ENCODE data around the gene TECR. TPM values are rescaled to one million over a fixed set of nuclear protein-coding genes. Genes with fewer than 3 reads are reported as not detected.

The TECR gene
- total and polyA plus RNA-seq, 9 of the 15 experiments (the other 6 are each of a cell fraction or from before 2014, with no cell fraction given), result 29.3 to 211 (median 81.4) TPM

GRCh38 chr19:14550201-14550754, 20.9 kb downstream of the TECR start (continued):
- TF ChIP-seq, protein P1, sequence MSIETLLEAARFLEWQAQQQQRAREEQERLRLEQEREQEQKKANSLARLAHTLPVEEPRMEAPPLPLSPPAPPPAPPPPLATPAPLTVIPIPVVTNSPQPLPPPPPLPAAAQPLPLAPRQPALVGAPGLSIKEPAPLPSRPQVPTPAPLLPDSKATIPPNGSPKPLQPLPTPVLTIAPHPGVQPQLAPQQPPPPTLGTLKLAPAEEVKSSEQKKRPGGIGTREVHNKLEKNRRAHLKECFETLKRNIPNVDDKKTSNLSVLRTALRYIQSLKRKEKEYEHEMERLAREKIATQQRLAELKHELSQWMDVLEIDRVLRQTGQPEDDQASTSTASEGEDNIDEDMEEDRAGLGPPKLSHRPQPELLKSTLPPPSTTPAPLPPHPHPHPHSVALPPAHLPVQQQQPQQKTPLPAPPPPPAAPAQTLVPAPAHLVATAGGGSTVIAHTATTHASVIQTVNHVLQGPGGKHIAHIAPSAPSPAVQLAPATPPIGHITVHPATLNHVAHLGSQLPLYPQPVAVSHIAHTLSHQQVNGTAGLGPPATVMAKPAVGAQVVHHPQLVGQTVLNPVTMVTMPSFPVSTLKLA (conservative IDR thresholded peaks at IDR 0.05), result 0 out of 4 replicates have a peak, but pooled peaks of 1 of the 2 experiments have one; percentile 39
- no peak for TF ChIP-seq RUNX1 (IDR thresholded peaks at IDR 0.05; ENCODE audit: low read depth)
- TF ChIP-seq EGR1 (conservative IDR thresholded peaks at IDR 0.05), result peak; percentile 85
- TF ChIP-seq ELF1 (tag; IDR thresholded peaks at IDR 0.05), result 0 out of 2 replicates have a peak, but pooled peaks have one; percentile 25
- TF ChIP-seq CXXC5 (CRISPR knock-in tag; IDR thresholded peaks at IDR 0.05), result peak; percentile 12; the same call in 1 of the 2 replicates
- no peak for TF ChIP-seq ZNF263 (CRISPR knock-in tag; IDR thresholded peaks at IDR 0.05; ENCODE audit: borderline replicate concordance)
- no peak for TF ChIP-seq ZKSCAN8 (CRISPR knock-in tag; IDR thresholded peaks at IDR 0.05)
- no peak for TF ChIP-seq FOXA1 (IDR thresholded peaks at IDR 0.05; ENCODE audit: borderline replicate concordance)
- TF ChIP-seq, protein P2, sequence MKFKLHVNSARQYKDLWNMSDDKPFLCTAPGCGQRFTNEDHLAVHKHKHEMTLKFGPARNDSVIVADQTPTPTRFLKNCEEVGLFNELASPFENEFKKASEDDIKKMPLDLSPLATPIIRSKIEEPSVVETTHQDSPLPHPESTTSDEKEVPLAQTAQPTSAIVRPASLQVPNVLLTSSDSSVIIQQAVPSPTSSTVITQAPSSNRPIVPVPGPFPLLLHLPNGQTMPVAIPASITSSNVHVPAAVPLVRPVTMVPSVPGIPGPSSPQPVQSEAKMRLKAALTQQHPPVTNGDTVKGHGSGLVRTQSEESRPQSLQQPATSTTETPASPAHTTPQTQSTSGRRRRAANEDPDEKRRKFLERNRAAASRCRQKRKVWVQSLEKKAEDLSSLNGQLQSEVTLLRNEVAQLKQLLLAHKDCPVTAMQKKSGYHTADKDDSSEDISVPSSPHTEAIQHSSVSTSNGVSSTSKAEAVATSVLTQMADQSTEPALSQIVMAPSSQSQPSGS (CRISPR knock-in tag; IDR thresholded peaks at IDR 0.05), result no peak
- no peak for TF ChIP-seq PBX2 (CRISPR knock-in tag; IDR thresholded peaks at IDR 0.05; ENCODE audit: low read depth)
- no peak for TF ChIP-seq PBX2 (tag; conservative IDR thresholded peaks at IDR 0.05; ENCODE audit: low read depth)
- peak; percentile 56 for TF ChIP-seq CBFA2T3 (IDR thresholded peaks at IDR 0.05)
- no peak for TF ChIP-seq IFI16 (CRISPR knock-in tag; IDR thresholded peaks at IDR 0.05)
- TF ChIP-seq, protein P3, sequence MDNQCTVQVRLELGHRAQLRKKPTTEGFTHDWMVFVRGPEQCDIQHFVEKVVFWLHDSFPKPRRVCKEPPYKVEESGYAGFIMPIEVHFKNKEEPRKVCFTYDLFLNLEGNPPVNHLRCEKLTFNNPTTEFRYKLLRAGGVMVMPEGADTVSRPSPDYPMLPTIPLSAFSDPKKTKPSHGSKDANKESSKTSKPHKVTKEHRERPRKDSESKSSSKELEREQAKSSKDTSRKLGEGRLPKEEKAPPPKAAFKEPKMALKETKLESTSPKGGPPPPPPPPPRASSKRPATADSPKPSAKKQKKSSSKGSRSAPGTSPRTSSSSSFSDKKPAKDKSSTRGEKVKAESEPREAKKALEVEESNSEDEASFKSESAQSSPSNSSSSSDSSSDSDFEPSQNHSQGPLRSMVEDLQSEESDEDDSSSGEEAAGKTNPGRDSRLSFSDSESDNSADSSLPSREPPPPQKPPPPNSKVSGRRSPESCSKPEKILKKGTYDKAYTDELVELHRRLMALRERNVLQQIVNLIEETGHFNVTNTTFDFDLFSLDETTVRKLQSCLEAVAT (IDR thresholded peaks at IDR 0.05), result no peak
- TF ChIP-seq ZNF23 (CRISPR knock-in tag; IDR thresholded peaks at IDR 0.05), result no peak
- TF ChIP-seq NCOR1 (IDR thresholded peaks at IDR 0.05), result no peak
- no peak for TF ChIP-seq NR3C1 (CRISPR knock-in tag; IDR thresholded peaks at IDR 0.05)
- TF ChIP-seq SMAD4 (CRISPR knock-in tag; conservative IDR thresholded peaks at IDR 0.05), result peak; percentile 57
- TF ChIP-seq, protein P4, sequence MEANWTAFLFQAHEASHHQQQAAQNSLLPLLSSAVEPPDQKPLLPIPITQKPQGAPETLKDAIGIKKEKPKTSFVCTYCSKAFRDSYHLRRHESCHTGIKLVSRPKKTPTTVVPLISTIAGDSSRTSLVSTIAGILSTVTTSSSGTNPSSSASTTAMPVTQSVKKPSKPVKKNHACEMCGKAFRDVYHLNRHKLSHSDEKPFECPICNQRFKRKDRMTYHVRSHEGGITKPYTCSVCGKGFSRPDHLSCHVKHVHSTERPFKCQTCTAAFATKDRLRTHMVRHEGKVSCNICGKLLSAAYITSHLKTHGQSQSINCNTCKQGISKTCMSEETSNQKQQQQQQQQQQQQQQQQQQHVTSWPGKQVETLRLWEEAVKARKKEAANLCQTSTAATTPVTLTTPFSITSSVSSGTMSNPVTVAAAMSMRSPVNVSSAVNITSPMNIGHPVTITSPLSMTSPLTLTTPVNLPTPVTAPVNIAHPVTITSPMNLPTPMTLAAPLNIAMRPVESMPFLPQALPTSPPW (CRISPR knock-in tag; IDR thresholded peaks at IDR 0.05), result no peak
